ENCODE measurements around the gene RHOH. TPM values are rescaled to one million over a fixed set of nuclear protein-coding genes. Genes with fewer than 3 reads are reported as not detected.

Gene RHOH
- total and polyA plus RNA-seq, 9 of the 15 experiments (the other 6 are each of a cell fraction or from before 2014, with no cell fraction given): 14.3 to 37.7 (median 23.2) TPM

DNA sequence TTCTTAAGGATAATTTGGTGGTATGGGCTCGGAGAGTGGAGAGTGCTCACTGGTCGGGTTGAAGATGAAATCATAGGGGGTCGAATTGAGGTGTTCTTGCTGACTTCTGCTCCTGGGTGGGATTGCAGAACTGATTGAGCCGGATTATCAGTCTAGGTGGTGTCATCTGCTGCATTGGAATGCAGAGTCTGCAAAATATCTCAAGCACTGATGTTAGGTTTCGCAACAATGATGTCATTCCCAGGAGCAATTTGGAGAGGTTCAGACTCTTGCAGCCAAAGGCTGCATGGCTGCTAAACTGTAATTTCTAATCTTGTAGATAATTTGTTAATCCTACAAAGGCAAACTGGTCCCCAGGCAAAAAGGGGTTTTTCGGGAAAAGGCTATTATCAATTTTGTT, 67.7 kb downstream of the RHOH start (continued):
- TF ChIP-seq GMEB1 (CRISPR knock-in tag; IDR thresholded peaks at IDR 0.05): no peak
- TF ChIP-seq, protein P1, sequence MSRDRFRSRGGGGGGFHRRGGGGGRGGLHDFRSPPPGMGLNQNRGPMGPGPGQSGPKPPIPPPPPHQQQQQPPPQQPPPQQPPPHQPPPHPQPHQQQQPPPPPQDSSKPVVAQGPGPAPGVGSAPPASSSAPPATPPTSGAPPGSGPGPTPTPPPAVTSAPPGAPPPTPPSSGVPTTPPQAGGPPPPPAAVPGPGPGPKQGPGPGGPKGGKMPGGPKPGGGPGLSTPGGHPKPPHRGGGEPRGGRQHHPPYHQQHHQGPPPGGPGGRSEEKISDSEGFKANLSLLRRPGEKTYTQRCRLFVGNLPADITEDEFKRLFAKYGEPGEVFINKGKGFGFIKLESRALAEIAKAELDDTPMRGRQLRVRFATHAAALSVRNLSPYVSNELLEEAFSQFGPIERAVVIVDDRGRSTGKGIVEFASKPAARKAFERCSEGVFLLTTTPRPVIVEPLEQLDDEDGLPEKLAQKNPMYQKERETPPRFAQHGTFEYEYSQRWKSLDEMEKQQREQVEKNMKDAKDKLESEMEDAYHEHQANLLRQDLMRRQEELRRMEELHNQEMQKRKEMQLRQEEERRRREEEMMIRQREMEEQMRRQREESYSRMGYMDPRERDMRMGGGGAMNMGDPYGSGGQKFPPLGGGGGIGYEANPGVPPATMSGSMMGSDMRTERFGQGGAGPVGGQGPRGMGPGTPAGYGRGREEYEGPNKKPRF (IDR thresholded peaks at IDR 0.05; ENCODE audit: low read depth, low read length): no peak
- TF ChIP-seq HNRNPUL1 (IDR thresholded peaks at IDR 0.05; ENCODE audit: low read length): no peak
- no peak for TF ChIP-seq ETV1 (tag; conservative IDR thresholded peaks at IDR 0.05; ENCODE audit: low read depth)
- peak; percentile 93 for TF ChIP-seq ATF7 (IDR thresholded peaks at IDR 0.05)
- no peak for TF ChIP-seq ZNF512 (tag; IDR thresholded peaks at IDR 0.05)

Measured in K562 (cell line).